EL (cell line): Measurements from ENCODE around the gene ZSCAN22.
"Not testable (repeated sequence)": the region's sequence is repeated elsewhere in the genome, so short reads cannot be mapped to it uniquely, and the experiment has no call there.

ENCODE experiments used
- DNase-seq: peaks from one replicate; pipeline ENCODE4 v3.0.0-alpha.2; 2016

The ZSCAN22 gene

GRCh38 chr19:58352760-58353671 lies 26.2 kb downstream of the ZSCAN22 start, which contains the start of gene A1BG:
Gene A1BG, minus strand, starts transcription at chr19:58353492. Its CDS starts 55 bp downstream, at chr19:58353437.
- DNase-seq, result no peak

DNA sequence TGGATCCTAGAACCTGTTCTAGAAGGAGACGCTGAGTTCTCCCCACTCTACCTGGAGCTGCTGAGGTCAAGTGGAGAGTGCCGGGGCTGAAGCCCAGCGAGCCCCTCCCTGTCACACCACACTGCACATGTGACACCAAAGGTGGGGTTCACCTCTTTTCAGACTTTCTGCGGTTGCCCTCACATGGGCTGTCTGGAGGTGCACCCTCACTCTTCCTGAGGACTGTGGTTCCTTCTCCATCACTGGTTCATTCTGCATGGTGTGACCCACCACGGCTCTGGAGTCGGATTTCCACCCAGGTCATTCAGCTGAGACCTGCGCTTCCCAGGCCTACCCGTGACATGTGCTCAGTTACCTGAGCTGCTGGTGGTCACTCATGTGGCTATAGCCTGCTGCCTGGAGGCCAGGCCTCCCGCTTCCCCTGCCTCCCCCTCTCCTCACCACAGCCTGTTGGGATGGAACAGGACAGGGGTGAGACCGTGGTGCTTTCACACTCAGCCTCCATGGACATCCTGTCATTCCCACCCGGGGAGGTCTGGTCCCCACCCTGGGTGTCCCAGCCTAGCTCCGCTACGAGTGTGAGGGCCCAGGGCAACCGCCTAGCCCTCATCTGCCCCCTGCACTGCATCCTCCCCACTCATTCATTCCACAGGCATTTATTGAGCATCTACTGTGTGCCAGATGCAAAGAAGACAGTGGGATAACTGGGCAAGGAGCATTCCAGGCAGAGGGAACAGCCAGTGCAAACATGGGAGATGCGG lies 27.1 kb downstream of the ZSCAN22 start:
- DNase-seq, result no peak

- no peak for DNase-seq
Observed at GRCh38 chr19:58354478-58355030, 27.8 kb downstream of the ZSCAN22 start.

- no peak for DNase-seq
Observed at GRCh38 chr19:58355215-58355796, 28.5 kb downstream of the ZSCAN22 start.

- peak; percentile 50 for DNase-seq
Observed at GRCh38 chr19:58355908-58356765, 29.3 kb downstream of the ZSCAN22 start.

DNA sequence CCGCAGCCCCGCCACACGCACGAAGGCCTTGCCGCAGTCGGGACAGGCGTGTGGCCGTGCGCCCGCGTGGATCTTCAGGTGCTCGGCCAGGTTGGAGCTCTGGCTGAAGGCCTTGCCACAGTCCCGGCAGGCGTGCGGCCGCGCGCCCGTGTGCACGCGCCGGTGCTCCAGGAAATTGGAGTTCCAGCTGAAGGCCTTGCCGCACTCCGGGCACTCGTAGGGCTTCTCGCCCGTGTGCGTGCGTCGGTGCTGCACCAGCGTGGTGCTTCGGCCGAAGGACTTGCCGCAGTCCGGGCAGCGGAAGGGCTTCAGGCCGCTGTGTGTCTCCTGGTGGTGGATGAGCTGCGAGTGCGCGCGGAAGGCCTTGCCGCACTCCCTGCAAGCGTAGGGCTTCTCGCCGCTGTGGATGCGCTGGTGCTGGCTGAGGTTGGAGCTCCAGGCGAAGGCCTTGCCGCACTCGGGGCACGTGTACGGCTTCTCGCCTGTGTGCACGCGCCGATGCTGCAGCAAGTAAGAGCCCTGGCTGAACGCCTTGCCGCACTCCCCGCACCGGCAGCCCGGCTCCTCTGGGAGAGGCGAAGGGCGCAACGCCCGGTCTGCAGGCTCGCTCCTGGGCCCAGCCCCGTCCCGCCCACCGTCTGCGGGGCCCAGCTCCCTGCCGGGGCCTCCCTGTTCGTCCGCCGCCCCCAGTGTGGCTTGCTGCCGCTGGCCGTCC lies 30.1 kb downstream of the ZSCAN22 start:
- peak; percentile 13 for DNase-seq

GRCh38 chr19:58357481-58358145 lies 30.8 kb downstream of the ZSCAN22 start:
- no peak for DNase-seq

- DNase-seq, result no peak
Observed at GRCh38 chr19:58361900-58362271, 35.1 kb downstream of the ZSCAN22 start.

DNA sequence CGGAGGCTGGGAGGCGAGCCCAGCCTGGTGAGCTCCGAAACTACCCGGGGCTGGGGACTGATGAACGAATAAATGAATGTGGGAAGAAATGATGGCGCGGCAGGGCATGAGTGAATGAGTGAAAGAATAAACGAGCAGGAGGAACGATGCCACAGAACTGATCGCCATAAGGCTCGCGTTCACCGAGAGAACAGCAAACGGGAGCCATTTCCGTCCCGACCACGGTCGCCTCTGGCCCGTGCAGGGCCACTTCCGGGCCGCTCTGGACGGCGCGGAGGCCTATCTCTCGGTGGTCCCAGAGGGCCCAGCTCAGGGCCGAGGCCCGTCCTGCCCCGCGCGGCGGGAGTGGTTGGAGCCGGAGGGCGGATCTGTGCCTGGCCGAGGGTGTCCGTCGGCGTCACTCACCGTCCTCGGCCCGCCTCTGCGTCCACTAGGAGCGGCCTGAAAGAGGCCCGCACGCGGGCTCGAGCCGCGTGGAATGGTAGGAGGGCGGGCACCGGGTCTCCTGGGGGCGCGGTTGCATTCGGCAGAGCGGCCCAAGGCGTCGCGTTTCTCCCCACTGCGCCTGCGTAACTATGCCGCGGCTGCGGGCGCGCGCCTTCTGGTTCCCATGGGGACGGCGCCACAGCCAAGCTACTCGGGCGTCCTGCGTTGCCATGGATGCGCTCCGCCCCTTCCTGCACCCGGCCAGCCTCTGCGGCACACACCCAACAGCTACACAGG lies 35.6 kb downstream of the ZSCAN22 start, which contains the start of gene ZNF497:
Gene ZNF497, minus strand, starts transcription at position 480 of the 723 bp plus-strand sequence. CDS start 5,116 bp downstream, outside the sequence.
- DNase-seq, result peak; percentile 96

GRCh38 chr19:58364146-58364545 lies 37.4 kb downstream of the ZSCAN22 start:
- DNase-seq, result no peak

- DNase-seq, result no peak
Observed at GRCh38 chr19:58366585-58367430, 40.0 kb downstream of the ZSCAN22 start.

DNA sequence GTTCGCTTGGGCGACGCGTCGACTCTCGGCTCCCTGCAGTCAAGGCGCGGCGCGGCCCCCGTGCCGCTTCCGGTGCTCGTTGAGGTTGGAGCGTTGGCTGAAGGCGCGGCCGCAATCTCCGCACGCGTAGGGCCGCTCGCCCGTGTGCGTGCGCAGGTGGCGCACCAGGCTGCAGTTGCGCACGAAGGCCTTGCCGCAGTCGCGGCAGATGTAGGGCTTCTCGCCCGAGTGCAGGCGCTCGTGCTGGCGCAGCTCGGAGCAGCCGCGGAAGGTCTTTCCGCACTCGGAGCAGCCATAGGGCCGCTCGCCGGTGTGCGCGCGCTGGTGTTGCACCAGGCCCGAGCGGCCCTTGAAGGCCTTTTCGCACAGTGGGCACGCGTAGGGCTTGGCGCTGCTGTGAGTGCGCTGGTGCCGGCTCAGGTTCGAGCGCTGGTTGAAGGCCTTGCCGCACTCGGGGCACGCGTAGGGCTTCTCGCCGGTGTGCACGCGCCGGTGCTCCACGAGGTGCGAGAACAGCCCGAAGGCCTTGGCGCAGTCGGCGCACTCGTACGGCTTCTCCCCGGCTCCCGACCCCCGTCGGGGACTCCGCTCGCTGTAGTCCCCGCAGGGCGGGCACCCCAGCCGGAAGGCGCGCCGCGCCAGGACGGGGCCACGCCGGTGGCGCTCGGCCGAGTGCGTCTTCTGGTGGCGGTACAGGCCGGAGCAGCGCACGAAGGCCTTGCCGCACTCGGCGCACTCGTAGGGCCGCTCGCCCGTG lies 41.1 kb downstream of the ZSCAN22 start:
- DNase-seq, result no peak

- no peak for DNase-seq
Observed at GRCh38 chr19:58368561-58369360, 42.0 kb downstream of the ZSCAN22 start.

DNA sequence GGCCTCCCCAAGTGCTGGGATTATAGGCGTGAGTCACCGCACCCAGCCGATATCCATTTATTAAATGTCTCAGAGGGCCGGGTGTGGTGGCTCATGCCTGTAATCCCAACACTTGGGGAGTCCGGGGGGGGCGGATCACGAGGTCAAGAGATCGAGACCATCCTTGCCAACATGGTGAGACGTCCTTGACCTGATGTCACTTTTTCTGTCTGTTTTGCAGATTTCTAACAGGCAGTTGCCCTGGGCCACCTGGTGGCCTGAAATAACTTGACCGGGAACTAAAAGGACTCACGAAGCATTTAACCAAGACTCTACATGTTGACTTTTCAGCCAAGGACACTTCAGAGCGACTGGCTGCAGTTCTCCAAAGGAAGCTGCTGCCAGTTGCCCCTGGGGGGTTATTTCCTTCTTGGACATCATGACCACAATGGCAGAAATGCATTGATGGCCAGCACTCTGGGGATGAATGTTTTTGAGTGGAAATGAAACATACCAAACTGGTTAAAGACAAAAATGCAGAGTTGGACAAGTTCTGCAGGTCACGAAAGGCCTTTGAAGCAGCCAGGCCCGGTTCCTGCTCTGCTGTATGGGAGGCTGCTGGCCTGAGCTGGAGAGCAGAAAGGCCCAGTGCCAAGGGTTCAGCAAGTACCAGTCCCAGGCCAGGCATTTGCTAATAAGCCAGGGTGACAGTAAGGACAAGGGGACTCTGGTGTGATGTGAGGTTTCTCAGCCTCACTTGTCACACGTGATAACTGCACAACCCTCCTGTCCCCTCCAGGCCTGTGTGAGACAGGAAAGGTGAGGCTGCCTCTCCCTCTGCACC lies 45.7 kb downstream of the ZSCAN22 start:
- no peak for DNase-seq

GRCh38 chr19:58374200-58374599 lies 47.4 kb downstream of the ZSCAN22 start:
- DNase-seq, result no peak

GRCh38 chr19:58376724-58377123 lies 49.9 kb downstream of the ZSCAN22 start:
- not testable (repeated sequence) for DNase-seq
